Measurements from ENCODE around the gene LTO1. TPM values are rescaled to one million over a fixed set of nuclear protein-coding genes. Genes with fewer than 3 reads are reported as not detected.
A peak's percentile ranks its signal among the peaks of the same experiment; 100 is the strongest.

The LTO1 gene
- total and polyA plus RNA-seq, 2 of the 13 experiments (the other 11 are each of a cell fraction or from before 2014, with no cell fraction given), result 11.8 to 15.0 TPM

GRCh38 chr11:69683764-69684333, 8.7 kb upstream of the LTO1 start:
- Histone ChIP-seq H3K9me3 (ENCODE audit: low read length) (no peaks in the 10 kb centered on the region), H3K27me3 (ENCODE audit: control insufficient read depth in 1 of 2, insufficient read depth in 2 of 2, low read length in 2 of 2) (peaks cover 0 to 5% of the 10 kb centered on the region in 2 experiments; a peak in 2 of 5 replicates), H2AFZ (ENCODE audit: low read length) (no peak overlapping the region), H3K27ac (ENCODE audit: extremely low read length, insufficient read depth, low read length) (no peak overlapping the region), H3K9ac (ENCODE audit: insufficient read depth, low read depth, low read length) (no peak overlapping the region), H3K4me2 (ENCODE audit: low read depth, low read length) (no peak overlapping the region), H3K4me3 (replicated peaks in 1 of 3; ENCODE audit: insufficient read depth in 1 of 3, low read depth in 2 of 3, low read length in 3 of 3) (no peak overlapping the region), H3K36me3 (replicated peaks in 1 of 2; ENCODE audit: control insufficient read depth in 1 of 2, insufficient read depth in 2 of 2, low read length in 2 of 2) (no peaks in the 10 kb centered on the region), H4K20me1 (ENCODE audit: insufficient read depth, low read length) (no peaks in the 10 kb centered on the region), H3K4me1 (ENCODE audit: insufficient read depth, low read length) (peaks cover 50% of the 10 kb centered on the region), H3K79me2 (ENCODE audit: insufficient read depth, low read length) (no peaks in the 10 kb centered on the region)
- in situ Hi-C loops (cut with HindIII; ENCODE audit: extremely low pct_ligation_motif_present, low pct_unique_long_range_greater_than_20kb) (no loop called here), intact Hi-C loops (cut with micrococcal nuclease; ENCODE audit: unreplicated experiment) (no loop called here)
- ChIA-PET POLR2A (interaction anchor here (1.0 to 1.5 kb wide), 5 partner anchors 9 to 519 kb away, joined by 3 to 12 read pairs (median 3); partner anchors contain the start of genes FADD and LTO1), CTCF (ENCODE audit: low intra/inter-chr PET ratio, low total read pairs) (interaction anchor here (1.2 to 3.4 kb wide), 6 partner anchors 14 to 581 kb away, joined by 3 to 20 read pairs (median 10); partner anchors contain the start of gene CCND1)
- ATAC-seq (peak; percentile 76), DNase-seq (ENCODE audit: low spot score) (peak; percentile 80), FAIRE-seq (peak; percentile 56)
- no TSS peak for BruUV-seq (replicated peaks)
- WGBS (ENCODE audit: low lambda C conversion rate), result 38% methylated on average over 5 of the region's 9 CpGs
- TF ChIP-seq MAFG (CRISPR knock-in tag; IDR thresholded peaks at IDR 0.05) (no peak), ZNF709 (CRISPR knock-in tag; IDR thresholded peaks at IDR 0.05) (no peak), STAT5B (CRISPR knock-in tag; IDR thresholded peaks at IDR 0.05) (no peak), ARNT2 (CRISPR knock-in tag; IDR thresholded peaks at IDR 0.05; ENCODE audit: low read depth) (no peak), CENPT (CRISPR knock-in tag; IDR thresholded peaks at IDR 0.05; ENCODE audit: low read depth) (no peak), ZNF260 (CRISPR knock-in tag; IDR thresholded peaks at IDR 0.05; ENCODE audit: borderline replicate concordance, low read depth) (no peak), CEBPB (IDR thresholded peaks at IDR 0.05; ENCODE audit: borderline replicate concordance, low read depth, low read length) (no peak), SAP130 (CRISPR knock-in tag; IDR thresholded peaks at IDR 0.05; ENCODE audit: low read depth) (peak; percentile 19), GTF3A (CRISPR knock-in tag; conservative IDR thresholded peaks at IDR 0.05) (no peak), SMAD3 (CRISPR knock-in tag; IDR thresholded peaks at IDR 0.05) (0 out of 2 replicates have a peak, but pooled peaks have one; percentile 46), ZNF546 (CRISPR knock-in tag; conservative IDR thresholded peaks at IDR 0.05) (no peak), PAWR (CRISPR knock-in tag; IDR thresholded peaks at IDR 0.05; ENCODE audit: borderline replicate concordance) (no peak), ZNF614 (CRISPR knock-in tag; IDR thresholded peaks at IDR 0.05; ENCODE audit: borderline replicate concordance) (no peak), KDM2A (CRISPR knock-in tag; IDR thresholded peaks at IDR 0.05; ENCODE audit: borderline replicate concordance, low read depth) (peak; percentile 45; the same call in 1 of the 2 replicates), SMARCC2 (IDR thresholded peaks at IDR 0.05) (no peak), MLLT10 (CRISPR knock-in tag; IDR thresholded peaks at IDR 0.05) (no peak), DMAP1 (CRISPR knock-in tag; IDR thresholded peaks at IDR 0.05) (no peak), SIN3A (IDR thresholded peaks at IDR 0.05; ENCODE audit: borderline replicate concordance, low read depth, low read length) (no peak), NPAS2 (CRISPR knock-in tag; IDR thresholded peaks at IDR 0.05; ENCODE audit: borderline replicate concordance) (no peak), ZNF253 (CRISPR knock-in tag; IDR thresholded peaks at IDR 0.05; ENCODE audit: borderline replicate concordance) (no peak), ZNF773 (CRISPR knock-in tag; IDR thresholded peaks at IDR 0.05; ENCODE audit: borderline replicate concordance) (no peak), RAD21 (CRISPR knock-in tag; IDR thresholded peaks at IDR 0.05) (peak; percentile 87)
- TF ChIP-seq, protein P1, sequence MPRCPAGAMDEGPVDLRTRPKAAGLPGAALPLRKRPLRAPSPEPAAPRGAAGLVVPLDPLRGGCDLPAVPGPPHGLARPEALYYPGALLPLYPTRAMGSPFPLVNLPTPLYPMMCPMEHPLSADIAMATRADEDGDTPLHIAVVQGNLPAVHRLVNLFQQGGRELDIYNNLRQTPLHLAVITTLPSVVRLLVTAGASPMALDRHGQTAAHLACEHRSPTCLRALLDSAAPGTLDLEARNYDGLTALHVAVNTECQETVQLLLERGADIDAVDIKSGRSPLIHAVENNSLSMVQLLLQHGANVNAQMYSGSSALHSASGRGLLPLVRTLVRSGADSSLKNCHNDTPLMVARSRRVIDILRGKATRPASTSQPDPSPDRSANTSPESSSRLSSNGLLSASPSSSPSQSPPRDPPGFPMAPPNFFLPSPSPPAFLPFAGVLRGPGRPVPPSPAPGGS (CRISPR knock-in tag; IDR thresholded peaks at IDR 0.05), result no peak
- TF ChIP-seq, protein P2, sequence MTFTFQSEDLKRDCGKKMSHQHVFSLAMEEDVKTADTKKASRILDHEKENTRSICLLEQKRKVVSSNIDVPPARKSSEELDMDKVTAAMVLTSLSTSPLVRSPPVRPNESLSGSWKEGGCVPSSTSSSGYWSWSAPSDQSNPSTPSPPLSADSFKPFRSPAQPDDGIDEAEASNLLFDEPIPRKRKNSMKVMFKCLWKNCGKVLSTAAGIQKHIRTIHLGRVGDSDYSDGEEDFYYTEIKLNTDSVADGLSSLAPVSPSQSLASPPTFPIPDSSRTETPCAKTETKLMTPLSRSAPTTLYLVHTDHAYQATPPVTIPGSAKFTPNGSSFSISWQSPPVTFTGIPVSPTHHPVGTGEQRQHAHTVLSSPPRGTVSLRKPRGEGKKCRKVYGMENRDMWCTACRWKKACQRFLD (CRISPR knock-in tag; IDR thresholded peaks at IDR 0.05; ENCODE audit: borderline replicate concordance), result no peak
- TF ChIP-seq, protein P3, sequence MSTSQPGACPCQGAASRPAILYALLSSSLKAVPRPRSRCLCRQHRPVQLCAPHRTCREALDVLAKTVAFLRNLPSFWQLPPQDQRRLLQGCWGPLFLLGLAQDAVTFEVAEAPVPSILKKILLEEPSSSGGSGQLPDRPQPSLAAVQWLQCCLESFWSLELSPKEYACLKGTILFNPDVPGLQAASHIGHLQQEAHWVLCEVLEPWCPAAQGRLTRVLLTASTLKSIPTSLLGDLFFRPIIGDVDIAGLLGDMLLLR (CRISPR knock-in tag; IDR thresholded peaks at IDR 0.05), result no peak

Data from HepG2 (cell line).